Middle frontal gyrus (tissue), 1 donor: ENCODE measurements around the gene SNX20.

Experiments used
- DNase-seq: peaks from one replicate; pipeline ENCODE4 v3.0.0-alpha.2; 2015; ENCODE audit warnings: low spot score; ENCODE audit errors: extremely low spot score

SNX20 gene

GRCh38 chr16:50681021-50681885, at the start of gene SNX20:
TSS of gene SNX20 (minus strand) at chr16:50681312. CDS start at chr16:50677526, 3,786 bp downstream.
- DNase-seq, result no peak

DNA sequence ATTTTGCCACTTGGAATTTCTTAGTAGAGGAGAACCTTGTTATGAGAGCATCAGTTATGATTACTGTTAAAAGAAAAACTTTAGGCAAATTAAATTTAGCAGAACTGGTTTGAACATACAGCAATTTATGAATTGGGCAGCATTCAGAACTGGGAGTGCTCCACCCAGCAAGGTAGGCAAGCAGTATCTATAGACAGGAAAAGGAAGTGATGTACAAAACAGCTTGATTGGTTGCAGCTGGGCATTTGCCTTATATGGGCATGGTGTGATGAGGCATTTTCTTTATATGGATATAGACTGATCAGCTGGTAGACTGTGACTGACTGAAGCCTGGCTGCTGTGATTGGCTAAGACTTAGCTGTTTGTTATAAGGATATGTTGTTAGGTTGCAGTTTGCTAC, 43.2 kb upstream of the SNX20 start:
- no peak for DNase-seq

- DNase-seq, result no peak
Measured at GRCh38 chr16:50722960-50723359, 41.8 kb upstream of the SNX20 start.

DNA sequence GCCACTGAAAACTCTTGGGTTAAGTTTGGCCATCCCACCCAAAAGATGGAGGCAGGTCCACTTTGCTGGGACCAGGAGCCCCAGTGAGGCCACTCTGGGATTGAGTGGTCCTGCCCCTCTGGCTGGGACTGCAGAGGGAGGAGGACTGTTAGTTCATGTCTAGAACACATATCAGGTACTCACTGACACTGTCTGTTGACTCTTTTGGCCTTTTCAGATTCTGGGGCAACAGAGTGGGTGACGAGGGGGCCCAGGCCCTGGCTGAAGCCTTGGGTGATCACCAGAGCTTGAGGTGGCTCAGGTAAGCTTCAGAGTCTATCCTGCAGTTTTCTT, 41.3 kb upstream of the SNX20 start:
- no peak for DNase-seq

- no peak for DNase-seq
Measured at GRCh38 chr16:50721549-50722404, 40.7 kb upstream of the SNX20 start.

DNA sequence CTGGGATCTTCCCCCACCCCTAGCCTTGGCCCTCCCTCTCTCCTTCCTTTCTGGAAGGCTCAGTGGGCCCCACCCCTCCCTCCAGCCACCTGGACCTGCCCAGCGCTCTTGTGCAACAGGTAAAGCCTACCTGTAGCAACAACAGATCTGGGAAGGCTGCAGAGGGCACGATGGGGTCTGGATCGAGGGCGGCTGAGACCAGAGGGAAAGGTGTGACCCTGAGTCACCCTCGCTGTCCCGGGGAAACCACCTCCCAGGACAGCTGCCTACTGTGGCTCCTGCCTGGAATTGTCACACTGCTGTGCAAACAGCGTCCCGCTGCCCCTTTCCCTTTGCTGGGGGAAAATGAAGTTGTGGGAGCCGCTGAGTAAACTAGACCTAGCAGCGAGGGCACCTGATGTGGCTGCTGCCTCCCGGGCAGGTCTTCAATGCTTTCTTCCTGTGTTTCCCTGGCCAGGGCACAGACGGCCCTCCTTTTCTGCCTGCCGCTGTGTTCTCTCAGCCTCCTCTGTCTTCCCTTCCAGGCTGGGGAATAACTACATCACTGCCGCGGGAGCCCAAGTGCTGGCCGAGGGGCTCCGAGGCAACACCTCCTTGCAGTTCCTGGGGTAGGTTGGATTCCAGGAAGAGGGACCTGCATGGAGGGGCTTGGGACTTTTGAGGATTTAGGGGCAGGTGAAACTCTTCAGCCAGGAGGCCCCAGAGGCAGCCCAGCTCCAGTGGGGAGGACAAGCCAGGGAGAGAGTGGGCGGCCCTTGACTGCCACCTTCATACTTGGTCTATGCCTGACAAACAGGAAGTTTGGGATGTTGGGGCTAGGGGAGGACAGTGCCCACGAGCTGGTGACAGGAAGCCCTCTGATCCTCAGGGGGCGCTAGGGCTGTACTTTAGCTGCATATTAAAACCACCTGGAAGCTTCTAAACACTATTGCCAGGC, 38.6 kb upstream of the SNX20 start:
- DNase-seq, result no peak

DNA sequence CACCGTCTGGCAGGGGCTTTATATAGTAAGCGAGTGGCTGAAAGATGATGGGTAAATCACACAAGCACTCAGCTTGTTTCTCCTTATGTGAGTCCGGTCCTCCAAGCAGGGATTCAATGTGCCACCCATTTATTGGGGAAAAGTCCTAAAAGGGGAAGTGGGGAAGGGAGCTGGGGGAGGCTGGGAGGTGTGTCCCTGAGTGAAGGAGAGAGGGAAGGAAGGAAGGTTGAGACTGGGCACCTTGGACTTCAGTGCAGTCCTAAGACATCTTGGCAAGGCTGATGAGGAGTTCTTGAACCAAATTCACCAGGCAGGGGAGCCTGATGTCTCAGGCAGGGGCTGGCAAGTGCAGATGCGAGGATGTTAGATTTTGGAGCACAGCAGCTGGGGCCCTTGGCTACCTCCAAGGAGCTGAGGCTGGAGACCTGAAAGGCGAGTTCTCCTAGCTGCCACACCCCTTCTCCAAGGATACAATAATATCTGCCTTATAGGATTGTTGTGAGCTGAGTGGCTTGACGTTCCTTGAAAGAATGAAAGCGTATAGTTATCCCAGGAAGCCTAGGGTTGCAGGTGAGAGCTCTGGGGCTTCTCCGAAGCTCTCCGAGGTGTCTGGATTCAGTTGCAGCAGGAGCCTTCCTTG, 37.8 kb upstream of the SNX20 start:
- no peak for DNase-seq

GRCh38 chr16:50718061-50718760, 37.1 kb upstream of the SNX20 start:
- DNase-seq, result no peak

- no peak for DNase-seq
Measured at GRCh38 chr16:50717494-50717893, 36.4 kb upstream of the SNX20 start.

- DNase-seq, result no peak
Measured at GRCh38 chr16:50717091-50717490, 36.0 kb upstream of the SNX20 start.

DNA sequence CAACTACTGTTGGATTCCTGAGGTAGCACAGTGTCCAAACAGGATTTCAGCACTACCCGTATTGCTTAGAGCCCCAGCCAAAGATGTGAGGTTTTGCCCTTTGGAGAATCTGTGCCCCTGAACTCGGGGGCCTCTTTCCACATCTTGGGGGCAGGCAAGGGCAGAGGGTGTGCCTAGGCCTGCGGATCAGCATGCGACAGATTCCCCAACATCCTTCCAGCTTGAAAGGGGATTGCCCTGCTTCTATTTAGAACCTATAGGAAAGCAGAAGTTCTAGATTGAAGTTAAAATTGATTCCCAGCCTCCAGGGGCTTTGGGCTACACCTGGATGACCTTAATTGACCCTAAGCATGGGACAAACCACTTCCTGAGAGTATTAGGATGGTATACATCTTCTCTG, 31.8 kb upstream of the SNX20 start:
- DNase-seq, result no peak

DNA sequence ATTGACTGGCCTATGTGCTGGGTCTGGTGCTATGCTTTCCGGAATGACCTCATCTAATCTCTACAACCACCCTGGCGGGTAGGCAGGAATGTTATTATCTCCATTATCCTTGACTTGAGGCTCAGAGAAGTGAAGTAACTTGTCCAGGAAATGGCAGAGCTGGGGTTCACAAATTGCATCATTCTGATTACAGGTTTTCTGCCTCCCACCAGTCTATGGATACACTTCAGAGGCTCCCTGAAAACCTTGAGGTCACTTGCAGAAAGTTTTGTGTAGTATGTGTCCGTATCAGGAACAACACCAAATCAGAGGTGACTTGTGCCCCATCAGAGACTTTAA, 31.4 kb upstream of the SNX20 start:
- no peak for DNase-seq

DNA sequence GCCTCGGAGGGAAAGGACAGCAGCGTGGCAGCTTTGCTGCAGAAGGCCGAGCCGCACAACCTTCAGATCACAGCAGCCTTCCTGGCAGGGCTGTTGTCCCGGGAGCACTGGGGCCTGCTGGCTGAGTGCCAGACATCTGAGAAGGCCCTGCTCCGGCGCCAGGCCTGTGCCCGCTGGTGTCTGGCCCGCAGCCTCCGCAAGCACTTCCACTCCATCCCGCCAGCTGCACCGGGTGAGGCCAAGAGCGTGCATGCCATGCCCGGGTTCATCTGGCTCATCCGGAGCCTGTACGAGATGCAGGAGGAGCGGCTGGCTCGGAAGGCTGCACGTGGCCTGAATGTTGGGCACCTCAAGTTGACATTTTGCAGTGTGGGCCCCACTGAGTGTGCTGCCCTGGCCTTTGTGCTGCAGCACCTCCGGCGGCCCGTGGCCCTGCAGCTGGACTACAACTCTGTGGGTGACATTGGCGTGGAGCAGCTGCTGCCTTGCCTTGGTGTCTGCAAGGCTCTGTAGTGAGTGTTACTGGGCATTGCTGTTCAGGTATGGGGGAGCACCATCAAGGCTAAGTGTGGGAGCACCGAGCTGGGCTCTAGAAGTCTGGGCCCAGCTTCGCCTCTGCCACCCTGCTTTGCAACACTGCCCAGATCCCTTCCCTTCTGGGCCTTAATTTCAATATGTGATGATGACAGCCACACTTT, 30.9 kb upstream of the SNX20 start:
- peak; percentile 32 for DNase-seq

DNA sequence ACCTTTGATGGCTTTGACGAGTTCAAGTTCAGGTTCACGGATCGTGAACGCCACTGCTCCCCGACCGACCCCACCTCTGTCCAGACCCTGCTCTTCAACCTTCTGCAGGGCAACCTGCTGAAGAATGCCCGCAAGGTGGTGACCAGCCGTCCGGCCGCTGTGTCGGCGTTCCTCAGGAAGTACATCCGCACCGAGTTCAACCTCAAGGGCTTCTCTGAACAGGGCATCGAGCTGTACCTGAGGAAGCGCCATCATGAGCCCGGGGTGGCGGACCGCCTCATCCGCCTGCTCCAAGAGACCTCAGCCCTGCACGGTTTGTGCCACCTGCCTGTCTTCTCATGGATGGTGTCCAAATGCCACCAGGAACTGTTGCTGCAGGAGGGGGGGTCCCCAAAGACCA, 29.9 kb upstream of the SNX20 start:
- no peak for DNase-seq

GRCh38 chr16:50709980-50710379, 28.9 kb upstream of the SNX20 start:
- DNase-seq, result no peak

DNA sequence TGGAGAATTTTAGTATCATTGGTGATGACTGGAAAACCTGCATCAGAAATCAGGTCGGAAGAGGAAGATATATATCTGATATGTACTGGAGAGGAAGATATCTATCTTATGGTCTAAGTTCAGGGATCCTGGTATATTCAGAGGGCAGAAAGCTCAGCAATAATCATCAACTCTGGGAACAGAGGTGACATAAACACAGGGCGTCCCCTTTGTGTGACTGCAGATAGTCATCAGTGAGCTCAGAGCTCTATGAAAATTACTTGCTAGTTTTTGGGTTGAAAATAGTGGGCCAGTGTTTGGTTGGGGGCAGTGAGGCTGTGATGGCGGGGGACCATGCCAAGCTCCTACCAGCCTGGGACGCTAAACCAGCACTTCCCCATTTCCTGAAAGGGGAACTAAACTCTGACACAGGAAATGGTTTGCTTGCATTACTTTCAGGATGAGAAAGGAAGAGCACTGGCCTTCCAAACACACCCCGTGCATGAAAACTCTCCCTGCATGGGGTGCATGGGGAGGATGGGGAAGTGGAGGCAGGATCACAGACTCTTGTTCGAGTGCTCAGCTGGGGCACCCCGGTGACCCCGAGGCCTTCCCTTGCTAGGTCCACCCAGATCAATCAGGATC, 28.1 kb upstream of the SNX20 start:
- DNase-seq, result no peak

- DNase-seq, result no peak
Measured at GRCh38 chr16:50708373-50709060, 27.4 kb upstream of the SNX20 start.

GRCh38 chr16:50706250-50706649, 25.1 kb upstream of the SNX20 start:
- DNase-seq, result no peak
